Neuronal stem cell (in vitro differentiated cells): ENCODE results near the gene KRT6A.

Experiments
- DNase-seq: peaks from one replicate; pipeline ENCODE4 v3.0.0-alpha.2; 2013; ENCODE audit warnings: low spot score
- H2AFZ ChIP-seq: one replicate; pipeline ENCODE4 v1.6.1; 2013; ENCODE audit warnings: mild to moderate bottlenecking, low read length, inconsistent platforms
- H2AK5ac ChIP-seq: 2 replicates; pipeline ENCODE4 v1.6.1; 2013; ENCODE audit warnings: low read depth, mild to moderate bottlenecking, inconsistent platforms, low read length, moderate library complexity, mixed read lengths
- H2BK120ac ChIP-seq: 2 replicates; pipeline ENCODE4 v1.6.1; 2013; ENCODE audit warnings: low read depth, mild to moderate bottlenecking, inconsistent platforms, low read length, moderate library complexity, mixed read lengths
- H2BK12ac ChIP-seq: one replicate; pipeline ENCODE4 v1.6.1; 2013; ENCODE audit warnings: low read length, inconsistent platforms
- H2BK15ac ChIP-seq: 2 replicates; pipeline ENCODE4 v1.6.1; 2013; ENCODE audit warnings: mild to moderate bottlenecking, low read length, inconsistent platforms, mixed read lengths
- H2BK5ac ChIP-seq: one replicate; pipeline ENCODE4 v1.6.1; 2013; ENCODE audit warnings: inconsistent platforms, mild to moderate bottlenecking, low read length, moderate library complexity
- H3K14ac ChIP-seq: one replicate; pipeline ENCODE4 v1.6.1; 2013; ENCODE audit warnings: low read length, inconsistent platforms
- H3K18ac ChIP-seq: 2 replicates; pipeline ENCODE4 v1.6.1; 2013; ENCODE audit warnings: low read length, inconsistent platforms
- H3K23ac ChIP-seq: 2 replicates; pipeline ENCODE4 v1.6.1; 2013; ENCODE audit warnings: low read depth, mild to moderate bottlenecking, mixed read lengths, low read length, inconsistent platforms; ENCODE audit not compliant: poor library complexity
- H3K27ac ChIP-seq: replicated peaks from 3 replicates; pipeline ENCODE4 v1.5.1; 2013; ENCODE audit warnings: low read length, inconsistent platforms
- H3K27me3 ChIP-seq, 3 experiments: 2 replicates each; pipeline ENCODE4 v1.6.1; 2013; ENCODE audit warnings: low read length in 3 of 3, mild to moderate bottlenecking in 2 of 3, inconsistent platforms in 1 of 3, low read depth in 1 of 3, mixed read lengths in 1 of 3, moderate library complexity in 1 of 3; ENCODE audit not compliant: control insufficient read depth in 3 of 3, insufficient read depth in 3 of 3
- H3K36me3 ChIP-seq, 2 donors: replicated peaks in 1 of 2; 2 replicates each; pipeline ENCODE4 v1.6.1; 2013; ENCODE audit warnings: low read length in 2 of 2; ENCODE audit not compliant: control insufficient read depth in 2 of 2, insufficient read depth in 2 of 2
- H3K4ac ChIP-seq: 2 replicates; pipeline ENCODE4 v1.6.1; 2013; ENCODE audit warnings: inconsistent platforms, mild to moderate bottlenecking, low read length, moderate library complexity
- H3K4me1 ChIP-seq, 2 donors: 1 replicate in 1 of 2; 2 replicates in 1 of 2; pipeline ENCODE4 v1.6.1; 2013; ENCODE audit warnings: low read length in 2 of 2, low read depth in 1 of 2; ENCODE audit not compliant: control insufficient read depth in 2 of 2, insufficient read depth in 1 of 2
- H3K4me2 ChIP-seq: one replicate; pipeline ENCODE4 v1.6.1; 2013; ENCODE audit warnings: mild to moderate bottlenecking, low read length, inconsistent platforms; ENCODE audit not compliant: insufficient read depth, poor library complexity, severe bottlenecking
- H3K4me3 ChIP-seq, 2 donors: 2 replicates each; pipeline ENCODE4 v1.5.1; 2013; ENCODE audit warnings: low read length in 2 of 2, mild to moderate bottlenecking in 2 of 2, inconsistent platforms in 1 of 2, moderate library complexity in 1 of 2
- H3K79me1 ChIP-seq: one replicate; pipeline ENCODE4 v1.6.1; 2013; ENCODE audit warnings: low read depth, mild to moderate bottlenecking, inconsistent platforms, low read length, moderate library complexity
- H3K9ac ChIP-seq: one replicate; pipeline ENCODE4 v1.6.1; 2013; ENCODE audit warnings: mild to moderate bottlenecking, low read depth, low read length, inconsistent platforms; ENCODE audit not compliant: poor library complexity
- H3K9me3 ChIP-seq, 2 donors: replicated peaks in 1 of 2; 2 replicates each; pipeline versions ENCODE3 to v1.6.1; 2013; ENCODE audit warnings: low read length in 2 of 2, mild to moderate bottlenecking in 2 of 2, inconsistent platforms in 1 of 2, low read depth in 1 of 2, mixed read lengths in 1 of 2, moderate library complexity in 1 of 2; ENCODE audit not compliant: control insufficient read depth in 2 of 2, insufficient read depth in 1 of 2
- H4K8ac ChIP-seq: one replicate; pipeline ENCODE4 v1.6.1; 2013; ENCODE audit warnings: low read depth, mild to moderate bottlenecking, inconsistent platforms, low read length, moderate library complexity
- H4K91ac ChIP-seq: one replicate; pipeline ENCODE4 v1.6.1; 2013; ENCODE audit warnings: low read length, low read depth, mild to moderate bottlenecking, inconsistent platforms; ENCODE audit not compliant: poor library complexity
- WGBS, 2 donors: extraction: QIAGEN DNeasy Blood & Tissue Kit; methylation state at CpG; one replicate each; pipeline ENCODE4 v1.1.7; 2013; ENCODE audit warnings: missing lambda C conversion rate in 2 of 2, mixed read lengths in 1 of 2; ENCODE audit not compliant: insufficient read length in 2 of 2, insufficient replicate concordance in 1 of 2; ENCODE audit errors: extremely low coverage in 2 of 2; 5-methylcytosine and 5-hydroxymethylcytosine counted together

The KRT6A gene

GRCh38 chr12:52439420-52439819 lies 53.6 kb downstream of the KRT6A start:
- no peak overlapping the region for H2BK15ac ChIP-seq
- H2AFZ ChIP-seq, result no peak overlapping the region
- H3K14ac ChIP-seq, result peak overlapping the region; percentile 49
- no peak overlapping the region for H2BK12ac ChIP-seq
- H2BK120ac ChIP-seq, result no peak overlapping the region
- no peaks in the 10 kb centered on the region for H3K9me3 ChIP-seq
- no peak overlapping the region for H4K8ac ChIP-seq
- no peak overlapping the region for H3K27ac ChIP-seq
- H3K4me1 ChIP-seq, result peaks cover 0 to 22% of the 10 kb centered on the region in 2 donors
- no peak overlapping the region for H3K4me3 ChIP-seq
- H2AK5ac ChIP-seq, result peak overlapping the region; percentile 58
- H3K4ac ChIP-seq, result no peak overlapping the region
- no peak overlapping the region for H4K91ac ChIP-seq
- no peaks in the 10 kb centered on the region for H3K79me1 ChIP-seq
- no peak overlapping the region for H3K4me2 ChIP-seq
- no peaks in the 10 kb centered on the region for H3K36me3 ChIP-seq
- H3K9ac ChIP-seq, result no peak overlapping the region
- H2BK5ac ChIP-seq, result no peak overlapping the region
- peak overlapping the region; percentile 25 for H3K23ac ChIP-seq
- WGBS, 2 donors, result no CpG with 5 or more reads among the region's 8 CpGs
- H3K18ac ChIP-seq, result peak overlapping the region; percentile 38
- H3K27me3 ChIP-seq, result no peaks in the 10 kb centered on the region
- no peak for DNase-seq

GRCh38 chr12:52438305-52439301 lies 54.5 kb downstream of the KRT6A start:
- Histone ChIP-seq H2AK5ac (no peak overlapping the region), H3K9me3 (no peaks in the 10 kb centered on the region), H3K27me3 (no peaks in the 10 kb centered on the region), H3K23ac (no peak overlapping the region), H2BK15ac (no peak overlapping the region), H3K18ac (no peak overlapping the region), H3K79me1 (no peaks in the 10 kb centered on the region), H3K4me1 (peaks cover 0 to 22% of the 10 kb centered on the region in 2 donors), H3K4me2 (no peak overlapping the region), H2BK12ac (no peak overlapping the region), H2BK120ac (no peak overlapping the region), H3K9ac (no peak overlapping the region), H3K4ac (no peak overlapping the region), H3K27ac (no peak overlapping the region), H2BK5ac (no peak overlapping the region), H3K4me3 (no peak overlapping the region), H4K8ac (no peak overlapping the region), H2AFZ (no peak overlapping the region), H3K14ac (no peak overlapping the region), H4K91ac (no peak overlapping the region), H3K36me3 (no peaks in the 10 kb centered on the region)
- WGBS, 2 donors, result no CpG with 5 or more reads among the region's 8 CpGs
- DNase-seq, result no peak

GRCh38 chr12:52437508-52437907 lies 55.5 kb downstream of the KRT6A start:
- H2BK120ac ChIP-seq, result no peak overlapping the region
- H3K18ac ChIP-seq, result peak overlapping the region; percentile 21
- no peak overlapping the region for H3K9ac ChIP-seq
- H3K27me3 ChIP-seq, result no peaks in the 10 kb centered on the region
- no peak overlapping the region for H4K91ac ChIP-seq
- H2AK5ac ChIP-seq, result no peak overlapping the region
- H3K23ac ChIP-seq, result no peak overlapping the region
- WGBS, 2 donors, result no CpG with 5 or more reads among the region's 9 CpGs
- peaks cover 0 to 17% of the 10 kb centered on the region in 2 donors for H3K4me1 ChIP-seq
- no peak overlapping the region for H3K27ac ChIP-seq
- H2BK15ac ChIP-seq, result no peak overlapping the region
- no peak overlapping the region for H3K4me2 ChIP-seq
- H2AFZ ChIP-seq, result no peak overlapping the region
- H2BK5ac ChIP-seq, result no peak overlapping the region
- H3K14ac ChIP-seq, result no peak overlapping the region
- no peak overlapping the region for H3K4ac ChIP-seq
- no peak overlapping the region for H3K4me3 ChIP-seq
- H3K79me1 ChIP-seq, result no peaks in the 10 kb centered on the region
- H3K9me3 ChIP-seq, result no peaks in the 10 kb centered on the region
- no peak for DNase-seq
- H3K36me3 ChIP-seq, result no peaks in the 10 kb centered on the region
- no peak overlapping the region for H4K8ac ChIP-seq
- H2BK12ac ChIP-seq, result no peak overlapping the region
